HG03175 (cell line): Measurements from ENCODE around the gene SH3BP5L.
A peak's percentile ranks its signal among the peaks of the same experiment; 100 is the strongest.

ENCODE experiments used
- ATAC-seq: cut with Tn5 transposase; IDR thresholded peaks from one replicate; pipeline ENCODE4 v1.9.1; 2021; ENCODE audit warnings: mild to moderate bottlenecking, moderate library complexity; ENCODE audit not compliant: unreplicated experiment

SH3BP5L gene

GRCh38 chr1:248851390-248851789 is 25.7 kb upstream of the SH3BP5L start:
- ATAC-seq: no peak

GRCh38 chr1:248850536-248851251 is 25.0 kb upstream of the SH3BP5L start:
- ATAC-seq: no peak

DNA sequence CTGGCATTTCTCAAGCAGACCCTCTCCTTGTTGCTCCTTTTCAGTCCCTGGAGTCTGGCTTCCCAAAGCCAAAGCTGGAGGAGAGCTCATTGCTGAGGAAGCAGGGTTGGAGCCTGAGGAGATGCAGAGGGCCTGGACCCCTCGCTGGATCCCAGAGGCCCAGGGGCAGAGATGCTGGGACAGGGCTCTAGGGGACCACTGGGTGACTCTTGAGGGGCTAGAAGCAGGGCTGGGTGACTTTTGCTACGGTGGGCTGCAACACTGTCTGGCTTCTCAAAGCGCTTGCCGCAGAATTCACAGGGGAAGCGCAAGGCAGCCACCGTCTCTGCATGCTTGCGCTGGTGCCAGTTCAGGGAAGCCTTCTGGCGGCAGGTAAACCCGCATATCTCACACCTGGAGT is 24.4 kb upstream of the SH3BP5L start:
- no peak for ATAC-seq

DNA sequence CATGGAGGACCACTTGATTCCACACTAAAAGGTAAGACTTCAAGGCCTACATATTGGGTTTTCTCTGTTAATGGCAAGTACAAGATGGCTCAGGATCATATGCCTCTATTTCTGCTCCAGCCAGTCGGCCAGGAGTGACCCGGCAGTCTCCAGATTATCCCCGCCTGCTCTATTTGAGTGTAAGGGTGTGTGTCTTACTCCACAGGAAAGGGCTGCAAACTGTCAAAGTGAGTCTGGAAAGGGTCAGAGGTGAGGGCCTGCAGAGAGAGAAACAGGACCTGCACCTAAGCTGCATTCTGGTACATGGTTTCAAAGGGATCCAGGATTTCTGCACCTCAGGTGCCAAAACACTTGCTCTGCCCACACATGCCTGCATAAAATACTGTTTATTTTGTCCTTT is 23.9 kb upstream of the SH3BP5L start:
- no peak for ATAC-seq

GRCh38 chr1:248849152-248849551 is 23.4 kb upstream of the SH3BP5L start:
- no peak for ATAC-seq

GRCh38 chr1:248848602-248849001 is 22.9 kb upstream of the SH3BP5L start:
- ATAC-seq: no peak

- no peak for ATAC-seq
Measured at GRCh38 chr1:248847956-248848561, 22.3 kb upstream of the SH3BP5L start.

GRCh38 chr1:248847181-248847955 is 21.7 kb upstream of the SH3BP5L start:
- no peak for ATAC-seq

- no peak for ATAC-seq
Measured at GRCh38 chr1:248844526-248844925, 18.8 kb upstream of the SH3BP5L start.

DNA sequence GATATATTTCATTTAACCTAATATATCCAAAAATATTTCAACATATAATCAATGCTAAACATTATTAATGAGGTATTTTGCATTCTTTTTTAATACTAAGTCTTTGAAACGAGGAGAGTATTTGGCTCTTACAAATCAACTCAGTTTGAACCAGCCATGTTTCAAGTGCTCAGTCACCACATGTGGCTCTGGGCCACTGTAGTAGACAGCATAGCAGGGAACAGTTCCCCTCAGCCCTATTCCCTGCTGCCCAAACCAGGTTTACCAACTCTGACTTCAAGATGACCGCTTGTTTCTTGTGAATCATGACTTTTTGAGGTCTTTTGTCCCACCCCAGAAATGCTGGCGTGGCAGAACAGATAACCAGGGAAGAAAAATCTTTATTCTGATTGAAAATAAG is 18.0 kb upstream of the SH3BP5L start:
- no peak for ATAC-seq

GRCh38 chr1:248842781-248843331 is 17.1 kb upstream of the SH3BP5L start:
- no peak for ATAC-seq

- no peak for ATAC-seq
Measured at GRCh38 chr1:248841702-248842395, 16.1 kb upstream of the SH3BP5L start.

GRCh38 chr1:248840946-248841345 is 15.2 kb upstream of the SH3BP5L start:
- no peak for ATAC-seq

DNA sequence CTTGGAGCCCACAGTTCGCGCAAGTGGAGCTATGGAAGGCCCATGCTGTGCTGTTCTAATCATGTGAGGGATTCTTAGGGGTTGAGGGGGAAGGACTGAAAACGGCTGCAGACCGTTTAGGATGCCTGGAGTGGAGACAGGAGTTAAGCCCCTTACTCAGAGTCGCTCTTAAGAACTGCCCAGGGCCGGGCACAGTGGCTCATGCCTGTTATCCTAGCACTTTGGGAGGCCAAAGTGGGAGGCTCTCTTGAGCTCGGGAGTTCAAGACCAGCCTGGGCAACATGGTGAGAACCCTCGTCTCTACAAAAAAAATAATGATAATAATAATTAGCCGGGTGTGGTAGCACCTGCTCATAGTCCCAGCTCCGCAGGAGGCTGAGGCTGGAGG is 13.4 kb upstream of the SH3BP5L start:
- no peak for ATAC-seq

DNA sequence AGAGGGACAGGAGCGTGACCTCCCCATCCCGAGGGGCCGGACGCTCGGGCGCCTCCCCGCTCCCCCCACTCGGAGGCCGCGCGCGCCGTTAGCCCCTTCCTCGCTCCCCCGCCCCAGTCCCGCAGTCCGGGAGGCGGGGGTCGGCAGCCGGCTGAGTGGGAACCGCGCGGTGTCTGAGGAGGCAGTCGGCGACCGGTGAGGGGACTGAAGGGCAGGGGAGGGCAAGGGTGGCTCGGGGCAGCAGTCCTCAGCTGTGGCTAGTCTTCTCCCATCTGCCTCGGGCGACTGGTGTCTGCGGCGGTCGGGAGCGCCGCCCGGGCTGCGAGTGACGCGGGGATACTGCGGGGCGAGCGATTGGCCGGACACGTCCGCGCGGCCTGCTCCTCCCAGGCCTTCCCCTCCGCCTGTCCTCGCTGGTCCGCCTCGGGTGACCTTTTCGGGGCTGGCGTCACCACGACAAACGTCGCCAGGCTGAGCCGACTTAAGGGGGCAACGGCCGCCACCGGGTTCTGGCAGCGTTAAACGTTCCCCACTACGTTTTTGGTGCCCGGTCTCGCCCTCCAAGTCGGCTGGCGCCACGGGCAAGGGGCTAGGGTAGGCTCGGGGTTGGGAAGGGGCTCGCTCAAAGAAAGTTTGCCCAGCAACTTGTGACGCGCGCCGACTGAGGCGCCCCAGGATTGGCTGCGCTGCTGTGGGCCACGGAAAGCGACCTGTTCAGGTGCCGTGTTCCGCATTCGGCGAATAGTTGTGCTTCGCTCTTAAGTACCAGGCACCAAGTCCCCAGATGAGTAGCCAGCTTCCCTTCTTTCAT is 12.8 kb upstream of the SH3BP5L start:
- peak; percentile 65 for ATAC-seq

GRCh38 chr1:248837781-248838356 is 12.2 kb upstream of the SH3BP5L start, which contains the start of gene ZNF672:
Gene ZNF672, plus strand, starts transcription at chr1:248838224. Its CDS starts 9,051 bp downstream, at chr1:248847275.
- ATAC-seq: peak; percentile 82

- ATAC-seq: no peak
Measured at GRCh38 chr1:248837045-248837780, 11.5 kb upstream of the SH3BP5L start.

DNA sequence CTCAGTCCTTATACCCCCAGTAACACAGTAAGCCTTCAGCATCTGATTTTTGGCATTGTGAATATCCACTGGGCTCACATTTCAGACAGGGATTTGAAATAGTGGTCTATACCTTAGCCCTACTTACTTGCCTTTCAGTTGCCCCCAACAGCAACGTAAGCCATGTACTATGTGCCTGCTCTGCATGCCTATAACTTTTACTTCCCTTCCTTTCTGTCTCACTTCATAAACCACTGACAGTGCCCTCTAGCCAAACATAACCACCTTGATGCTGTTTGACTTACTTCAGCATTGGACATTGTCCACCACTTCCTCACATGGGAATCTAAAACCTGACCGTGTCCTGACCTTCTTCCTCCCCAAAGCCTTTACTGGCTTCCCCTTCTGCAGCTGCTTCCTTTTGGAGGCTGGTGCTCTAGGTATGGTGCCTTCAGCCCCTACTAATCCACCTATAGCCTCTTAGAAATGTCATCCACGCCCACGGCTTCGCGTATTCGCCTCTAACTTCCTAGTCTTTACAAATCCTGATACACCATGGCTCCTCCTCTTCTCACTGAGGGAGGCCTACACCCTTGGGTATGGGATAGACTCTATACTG is 8.7 kb upstream of the SH3BP5L start:
- ATAC-seq: no peak

GRCh38 chr1:248831842-248832241 is 6.1 kb upstream of the SH3BP5L start:
- ATAC-seq: no peak
